Panc1 (cell line): ENCODE results near the gene GLRA3.

Experiments used
- CTCF ChIP-seq: fragments of 450-650 bp; IDR thresholded peaks from 2 replicates; pipeline ENCODE4 v1.5.1; 2017; ENCODE audit warnings: mild to moderate bottlenecking
- POLR2AphosphoS5 ChIP-seq: IDR thresholded peaks from 2 replicates; pipeline ENCODE4 v1.6.1; 2012; ENCODE audit warnings: mild to moderate bottlenecking, low read depth, low read length, moderate library complexity
- REST ChIP-seq, 2 experiments: IDR thresholded peaks; 2 replicates each; pipeline ENCODE4 v1.6.1; 2011 to 2012; ENCODE audit warnings: low read depth in 2 of 2, control low read depth in 1 of 2, low read length in 1 of 2, mild to moderate bottlenecking in 1 of 2, moderate library complexity in 1 of 2; ENCODE audit not compliant: insufficient read depth in 1 of 2
- TCF7L2 ChIP-seq: IDR thresholded peaks from 2 replicates; pipeline ENCODE4 v1.6.1; 2011; ENCODE audit warnings: mild to moderate bottlenecking, low read depth, low read length, inconsistent platforms

DNA sequence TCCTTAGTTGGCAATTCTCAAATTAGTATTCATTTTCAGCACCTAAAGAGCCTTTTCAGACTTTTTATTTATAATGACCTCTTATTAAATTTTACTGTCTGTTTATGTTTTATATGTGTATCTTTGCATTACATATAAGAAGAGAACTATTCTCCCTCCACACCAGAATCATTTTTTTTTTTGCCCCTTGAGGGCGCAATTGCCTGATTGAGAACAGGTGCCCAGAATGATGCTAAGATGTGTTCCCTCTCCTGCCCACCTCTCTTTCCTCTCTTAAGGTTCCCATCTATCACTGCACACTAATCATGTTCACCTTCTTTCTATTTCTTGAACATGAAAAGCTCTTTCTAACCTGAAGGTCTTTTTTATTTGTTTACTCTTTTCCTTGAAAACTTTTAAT lies 44.9 kb upstream of the GLRA3 start:
- TF ChIP-seq POLR2AphosphoS5 (no peak), CTCF (peak; percentile 23; the same call in 1 of the 2 replicates), TCF7L2 (no peak), REST (IDR thresholded peaks at IDR 0.05; ENCODE audit: insufficient read depth in 1 of 2, low read depth in 2 of 2, low read length in 1 of 2) (no peak)
